ENCODE measurements around the gene SLC1A5. TPM values are rescaled to one million over a fixed set of nuclear protein-coding genes. Genes with fewer than 3 reads are reported as not detected.

Gene SLC1A5
- total RNA-seq, 4 donors from 2014 or later = 59.3 to 181 (median 137) TPM

DNA sequence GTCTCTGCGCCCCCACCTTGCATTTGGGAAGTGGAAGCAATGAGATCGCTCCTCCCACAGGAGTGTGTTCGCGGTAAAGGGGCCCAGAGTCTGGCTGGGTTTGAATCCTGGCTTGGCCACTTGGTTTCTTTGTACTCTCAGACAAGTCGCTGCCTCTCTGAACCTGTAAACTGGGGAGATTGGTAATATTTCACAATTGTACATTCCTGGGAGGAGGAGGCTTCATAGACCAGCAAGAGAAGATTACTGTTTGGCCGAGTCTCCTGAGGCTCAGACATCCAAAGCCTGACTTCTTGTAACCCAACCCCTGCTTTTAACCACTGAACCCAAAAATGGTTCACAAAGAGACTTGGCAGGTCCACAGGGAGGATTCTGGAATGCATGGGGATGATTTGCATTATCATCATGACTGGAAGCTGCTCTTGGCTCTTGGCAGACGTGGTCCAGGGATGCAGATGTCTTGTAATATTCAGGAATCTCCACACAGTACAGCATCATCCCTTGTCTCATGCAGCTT is 28.5 kb downstream of the SLC1A5 start:
- TF ChIP-seq POLR2A (IDR thresholded peaks at IDR 0.05) = no peak
- TF ChIP-seq, protein P1, sequence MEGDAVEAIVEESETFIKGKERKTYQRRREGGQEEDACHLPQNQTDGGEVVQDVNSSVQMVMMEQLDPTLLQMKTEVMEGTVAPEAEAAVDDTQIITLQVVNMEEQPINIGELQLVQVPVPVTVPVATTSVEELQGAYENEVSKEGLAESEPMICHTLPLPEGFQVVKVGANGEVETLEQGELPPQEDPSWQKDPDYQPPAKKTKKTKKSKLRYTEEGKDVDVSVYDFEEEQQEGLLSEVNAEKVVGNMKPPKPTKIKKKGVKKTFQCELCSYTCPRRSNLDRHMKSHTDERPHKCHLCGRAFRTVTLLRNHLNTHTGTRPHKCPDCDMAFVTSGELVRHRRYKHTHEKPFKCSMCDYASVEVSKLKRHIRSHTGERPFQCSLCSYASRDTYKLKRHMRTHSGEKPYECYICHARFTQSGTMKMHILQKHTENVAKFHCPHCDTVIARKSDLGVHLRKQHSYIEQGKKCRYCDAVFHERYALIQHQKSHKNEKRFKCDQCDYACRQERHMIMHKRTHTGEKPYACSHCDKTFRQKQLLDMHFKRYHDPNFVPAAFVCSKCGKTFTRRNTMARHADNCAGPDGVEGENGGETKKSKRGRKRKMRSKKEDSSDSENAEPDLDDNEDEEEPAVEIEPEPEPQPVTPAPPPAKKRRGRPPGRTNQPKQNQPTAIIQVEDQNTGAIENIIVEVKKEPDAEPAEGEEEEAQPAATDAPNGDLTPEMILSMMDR (IDR thresholded peaks at IDR 0.05) = no peak
- H3K4me3 ChIP-seq (ENCODE audit: low read depth, poor library complexity, severe bottlenecking) = no peak overlapping the region
- DNase-seq (ENCODE audit: low spot score in 2 of 2) = no peak
- intact Hi-C loops (cut with DNase I; ENCODE audit: low total_unique reads) = loop anchor here (10.0 kb wide), 1 partner anchor 245 kb away; no protein-coding TSS in a partner anchor
- WGBS, 2 donors = 33 to 44% methylated on average over 7 of the region's 7 CpGs

DNA sequence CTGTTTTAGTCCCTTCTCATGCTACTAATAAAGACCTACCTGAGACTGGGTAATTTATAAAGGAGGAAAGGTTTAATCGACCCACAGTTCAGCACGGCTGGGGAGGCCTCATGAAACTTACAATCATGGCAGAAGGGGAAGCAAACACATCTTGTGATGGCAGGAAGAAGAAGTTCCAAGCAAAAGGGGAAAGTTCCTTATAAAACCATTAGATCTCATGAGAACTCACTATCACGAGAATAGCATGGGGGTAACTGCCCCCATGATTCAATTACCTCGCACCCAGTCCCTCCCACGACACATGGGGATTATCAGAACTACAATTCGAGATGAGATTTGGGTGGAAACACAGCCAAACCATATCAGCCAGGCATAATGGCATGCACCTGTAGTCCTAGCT is 29.2 kb downstream of the SLC1A5 start:
- intact Hi-C loops (cut with DNase I; ENCODE audit: low total_unique reads) = loop anchor here (10.0 kb wide), 1 partner anchor 246 kb away; no protein-coding TSS in a partner anchor
- DNase-seq (ENCODE audit: low spot score in 2 of 2) = no peak
- H3K4me3 ChIP-seq (ENCODE audit: low read depth, poor library complexity, severe bottlenecking) = no peak overlapping the region
- WGBS, 2 donors = 73 to 78% methylated on average over 6 of the region's 6 CpGs
- no peak for TF ChIP-seq POLR2A (IDR thresholded peaks at IDR 0.05)

DNA sequence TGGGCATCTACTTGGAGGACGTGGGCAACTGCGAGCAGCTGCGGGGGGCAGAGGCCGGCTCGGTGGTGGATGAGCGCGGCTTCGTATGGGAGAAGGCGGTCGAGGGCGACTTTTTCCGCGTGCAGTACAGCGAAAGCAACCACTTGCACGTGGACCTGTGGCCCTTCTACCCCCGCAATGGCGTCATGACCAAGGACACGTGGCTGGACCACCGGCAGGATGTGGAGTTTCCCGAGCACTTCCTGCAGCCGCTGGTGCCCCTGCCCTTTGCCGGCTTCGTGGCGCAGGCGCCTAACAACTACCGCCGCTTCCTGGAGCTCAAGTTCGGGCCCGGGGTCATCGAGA is 31.9 kb downstream of the SLC1A5 start:
- intact Hi-C loops (cut with DNase I; ENCODE audit: low total_unique reads) = loop anchor here (10.0 kb wide), 1 partner anchor 248 kb away; no protein-coding TSS in a partner anchor
- TF ChIP-seq POLR2A (IDR thresholded peaks at IDR 0.05) = no peak
- TF ChIP-seq, protein P1 (IDR thresholded peaks at IDR 0.05) = no peak
- no peak for DNase-seq (ENCODE audit: low spot score in 2 of 2)
- H3K4me3 ChIP-seq (ENCODE audit: low read depth, poor library complexity, severe bottlenecking) = no peak overlapping the region
- WGBS, 2 donors = 89% methylated on average over 30 of the region's 30 CpGs

DNA sequence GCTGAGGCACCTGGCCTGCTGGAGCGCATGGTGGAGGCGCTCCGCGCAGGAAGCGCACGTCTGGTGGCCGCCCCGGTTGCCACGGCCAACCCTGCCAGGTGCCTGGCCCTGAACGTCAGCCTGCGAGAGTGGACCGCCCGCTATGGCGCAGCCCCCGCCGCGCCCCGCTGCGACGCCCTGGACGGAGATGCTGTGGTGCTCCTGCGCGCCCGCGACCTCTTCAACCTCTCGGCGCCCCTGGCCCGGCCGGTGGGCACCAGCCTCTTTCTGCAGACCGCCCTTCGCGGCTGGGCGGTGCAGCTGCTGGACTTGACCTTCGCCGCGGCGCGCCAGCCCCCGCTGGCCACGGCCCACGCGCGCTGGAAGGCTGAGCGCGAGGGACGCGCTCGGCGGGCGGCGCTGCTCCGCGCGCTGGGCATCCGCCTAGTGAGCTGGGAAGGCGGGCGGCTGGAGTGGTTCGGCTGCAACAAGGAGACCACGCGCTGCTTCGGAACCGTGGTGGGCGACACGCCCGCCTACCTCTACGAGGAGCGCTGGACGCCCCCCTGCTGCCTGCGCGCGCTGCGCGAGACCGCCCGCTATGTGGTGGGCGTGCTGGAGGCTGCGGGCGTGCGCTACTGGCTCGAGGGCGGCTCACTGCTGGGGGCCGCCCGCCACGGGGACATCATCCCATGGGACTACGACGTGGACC is 32.4 kb downstream of the SLC1A5 start:
- intact Hi-C loops (cut with DNase I; ENCODE audit: low total_unique reads) = loop anchor here (2.0 to 10.0 kb wide), 2 partner anchors 85 to 249 kb away; no protein-coding TSS in a partner anchor
- no peak overlapping the region for H3K4me3 ChIP-seq (ENCODE audit: low read depth, poor library complexity, severe bottlenecking)
- TF ChIP-seq POLR2A (IDR thresholded peaks at IDR 0.05) = no peak
- TF ChIP-seq, protein P1 (IDR thresholded peaks at IDR 0.05) = no peak
- DNase-seq (ENCODE audit: low spot score in 2 of 2) = no peak
- 92 to 94% methylated on average over 80 to 86 of the region's 86 CpGs for WGBS, 2 donors

DNA sequence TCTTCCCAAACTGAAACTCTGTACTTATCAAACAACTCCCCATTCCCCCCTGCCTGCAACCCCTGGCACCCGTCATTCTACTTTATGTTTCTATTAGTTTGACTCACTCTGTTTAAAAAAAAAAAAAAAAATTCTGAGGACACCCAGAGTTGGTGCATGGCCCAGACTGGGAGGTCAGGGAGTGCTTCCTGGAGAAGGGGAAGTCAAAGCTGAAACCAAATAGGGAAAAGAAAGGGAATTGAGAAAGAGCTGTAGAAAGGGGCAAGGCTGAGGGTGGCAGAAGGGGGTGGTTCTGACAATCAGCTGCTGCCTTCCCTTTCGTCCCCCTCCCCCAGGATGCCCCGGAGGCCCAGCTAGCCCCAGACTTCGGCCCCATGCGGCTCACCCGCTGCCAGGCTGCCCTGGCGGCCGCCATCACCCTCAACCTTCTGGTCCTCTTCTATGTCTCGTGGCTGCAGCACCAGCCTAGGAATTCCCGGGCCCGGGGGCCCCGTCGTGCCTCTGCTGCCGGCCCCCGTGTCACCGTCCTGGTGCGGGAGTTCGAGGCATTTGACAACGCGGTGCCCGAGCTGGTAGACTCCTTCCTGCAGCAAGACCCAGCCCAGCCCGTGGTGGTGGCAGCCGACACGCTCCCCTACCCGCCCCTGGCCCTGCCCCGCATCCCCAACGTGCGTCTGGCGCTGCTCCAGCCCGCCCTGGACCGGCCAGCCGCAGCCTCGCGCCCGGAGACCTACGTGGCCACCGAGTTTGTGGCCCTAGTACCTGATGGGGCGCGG is 33.1 kb downstream of the SLC1A5 start:
- intact Hi-C loops (cut with DNase I; ENCODE audit: low total_unique reads) = loop anchor here (2.0 to 10.0 kb wide), 2 partner anchors 86 to 250 kb away; no protein-coding TSS in a partner anchor
- WGBS, 2 donors = 82% methylated on average over 38 to 39 of the region's 39 CpGs
- no peak for DNase-seq (ENCODE audit: low spot score in 2 of 2)
- H3K4me3 ChIP-seq (ENCODE audit: low read depth, poor library complexity, severe bottlenecking) = no peak overlapping the region
- TF ChIP-seq, protein P1 (IDR thresholded peaks at IDR 0.05) = no peak
- no peak for TF ChIP-seq POLR2A (IDR thresholded peaks at IDR 0.05)
